Measurements from ENCODE around the gene CCSAP.
A peak's percentile ranks its signal among the peaks of the same experiment; 100 is the strongest.

Gene CCSAP

DNA sequence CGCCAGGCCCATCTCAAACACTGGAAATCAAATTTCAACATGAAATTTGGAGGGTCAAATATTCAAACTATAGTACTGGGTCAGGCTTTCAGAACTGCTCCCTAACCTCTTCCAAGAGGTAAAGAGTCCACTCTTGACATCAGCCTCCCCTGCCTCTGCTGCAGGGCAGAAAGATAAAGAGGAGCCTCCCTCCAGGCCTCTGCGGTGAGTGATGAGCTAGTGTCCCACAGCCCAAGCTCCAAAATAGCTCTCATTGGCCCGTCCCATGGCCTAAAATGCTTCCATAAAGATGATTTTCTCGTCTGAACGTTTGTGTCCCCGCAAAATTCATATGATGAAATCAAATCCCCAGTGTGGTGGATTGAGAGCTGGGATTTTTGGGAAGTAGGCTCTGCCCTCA, 33.7 kb upstream of the CCSAP start:
- Mint-ChIP-seq H3K27ac (no peak overlapping the region), H3K4me3 (no peak overlapping the region), H3K36me3 (no peaks in the 10 kb centered on the region), H3K27me3 (peaks cover 32% of the 10 kb centered on the region), H3K9me3 (no peaks in the 10 kb centered on the region), H3K4me1 (no peaks in the 10 kb centered on the region)
- CTCF ChIA-PET, result no interaction called here
- no peak for DNase-seq

DNA sequence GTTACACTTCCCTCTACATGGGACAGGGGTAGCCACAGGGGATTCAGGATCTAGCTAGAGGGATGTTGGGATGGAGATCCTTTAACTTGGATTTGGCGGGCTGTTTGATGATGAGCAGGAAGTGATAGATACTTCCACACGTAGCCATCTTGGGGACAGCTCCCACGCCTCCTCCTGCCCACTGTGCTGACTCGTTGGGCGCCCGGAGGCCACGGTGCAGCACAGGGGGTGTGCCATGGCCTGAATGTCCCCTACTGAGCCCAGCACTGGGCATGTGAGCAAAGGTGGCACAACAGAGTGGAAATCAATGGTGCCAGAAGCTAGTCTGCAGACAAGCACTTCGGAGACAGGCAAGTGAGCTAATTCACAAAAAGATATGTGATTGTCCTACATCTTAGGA, 31.6 kb upstream of the CCSAP start:
- CTCF ChIA-PET, result no interaction called here
- peak overlapping the region; percentile 70 for H3K27ac Mint-ChIP-seq
- H3K4me3 Mint-ChIP-seq, result no peak overlapping the region
- H3K4me1 Mint-ChIP-seq, result no peaks in the 10 kb centered on the region
- peaks cover 38% of the 10 kb centered on the region for H3K27me3 Mint-ChIP-seq
- H3K9me3 Mint-ChIP-seq, result no peaks in the 10 kb centered on the region
- no peak for DNase-seq
- H3K36me3 Mint-ChIP-seq, result no peaks in the 10 kb centered on the region

DNA sequence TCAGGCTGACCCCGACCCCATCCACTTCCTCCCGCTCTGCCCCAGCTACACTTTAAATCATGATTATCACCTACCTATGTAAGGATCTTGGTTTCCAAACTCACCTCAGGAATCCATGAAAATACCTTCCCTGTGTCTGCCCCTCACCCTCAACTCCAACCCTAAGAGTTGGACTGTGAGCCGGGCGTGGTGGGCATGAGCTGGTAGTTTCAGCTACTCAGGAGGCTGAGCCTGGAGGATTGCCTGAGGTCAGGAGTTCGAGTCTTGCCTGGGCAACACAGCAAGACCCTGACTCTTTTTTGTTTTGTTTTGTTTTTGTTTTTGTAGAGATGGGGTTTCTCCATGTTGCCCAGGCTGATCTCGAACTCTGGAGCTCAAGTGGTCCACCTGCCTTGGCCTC, 30.5 kb upstream of the CCSAP start:
- Mint-ChIP-seq H3K4me3 (no peak overlapping the region), H3K36me3 (no peaks in the 10 kb centered on the region), H3K4me1 (no peaks in the 10 kb centered on the region), H3K9me3 (no peaks in the 10 kb centered on the region), H3K27ac (no peak overlapping the region), H3K27me3 (peaks cover 44% of the 10 kb centered on the region)
- no peak for DNase-seq
- CTCF ChIA-PET, result no interaction called here

DNA sequence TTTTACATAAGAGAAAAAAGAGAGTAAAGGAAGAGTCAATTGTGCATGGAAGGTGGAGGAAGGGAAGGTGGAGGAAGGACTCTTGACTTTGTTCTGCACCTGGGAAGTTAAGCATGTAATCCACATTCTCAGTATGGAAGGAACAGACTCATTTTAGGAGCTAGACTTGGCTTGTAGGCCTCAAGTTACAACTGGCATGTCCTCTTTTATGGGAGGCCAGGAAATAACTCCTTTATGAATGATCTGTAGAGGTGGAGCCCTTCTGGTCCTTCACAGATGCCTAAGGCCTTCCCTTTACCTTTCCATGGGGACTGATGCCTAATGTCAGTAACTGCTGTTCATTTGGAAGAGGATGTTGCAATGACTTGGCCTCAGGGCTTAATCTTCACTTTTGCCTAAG, 29.4 kb upstream of the CCSAP start:
- Mint-ChIP-seq H3K4me3 (no peak overlapping the region), H3K36me3 (no peaks in the 10 kb centered on the region), H3K27me3 (peaks cover 55% of the 10 kb centered on the region), H3K4me1 (no peaks in the 10 kb centered on the region), H3K27ac (no peak overlapping the region), H3K9me3 (no peaks in the 10 kb centered on the region)
- CTCF ChIA-PET, result no interaction called here
- DNase-seq, result no peak

DNA sequence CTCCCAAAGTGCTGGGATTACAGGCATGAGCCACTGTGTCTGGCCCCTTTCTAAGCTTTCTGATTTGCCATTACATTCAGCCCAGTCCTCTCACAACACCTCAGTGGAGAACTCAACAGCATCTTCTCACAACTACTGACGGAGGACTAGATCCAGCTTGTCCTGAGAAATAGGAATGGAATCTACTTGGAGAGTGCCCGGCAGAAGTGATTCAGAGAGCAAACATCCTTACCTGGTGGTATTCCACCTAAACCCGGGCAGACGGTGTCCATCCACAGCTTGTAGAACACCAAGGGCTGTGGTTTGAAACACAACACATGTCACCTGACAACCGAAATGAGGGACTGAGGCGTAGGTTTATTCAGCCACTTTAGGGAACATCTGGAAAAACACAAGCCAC, 28.8 kb upstream of the CCSAP start:
- Mint-ChIP-seq H3K4me3 (no peak overlapping the region), H3K4me1 (no peaks in the 10 kb centered on the region), H3K9me3 (no peaks in the 10 kb centered on the region), H3K36me3 (no peaks in the 10 kb centered on the region), H3K27ac (no peak overlapping the region), H3K27me3 (peaks cover 58% of the 10 kb centered on the region)
- CTCF ChIA-PET, result no interaction called here
- no peak for DNase-seq

DNA sequence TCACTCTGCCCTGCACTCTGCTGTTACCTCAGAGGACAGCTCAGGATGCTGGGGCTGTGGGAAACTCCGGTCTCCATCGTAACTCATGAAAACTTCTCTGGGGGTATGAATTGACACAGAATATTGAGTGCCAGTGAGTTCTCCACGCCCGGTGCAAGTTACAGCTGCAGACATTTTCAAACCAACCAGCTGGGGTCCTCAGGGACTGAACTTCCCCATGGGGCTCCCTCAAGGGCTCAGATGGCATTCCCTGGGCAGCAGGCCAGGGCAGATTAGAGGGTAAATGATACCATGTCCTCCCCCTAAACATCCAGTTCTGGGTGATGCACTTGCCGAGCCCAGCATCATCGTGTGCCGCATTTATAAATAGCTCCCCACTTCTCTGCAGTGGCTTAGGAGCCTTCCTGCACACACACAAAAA, 27.8 kb upstream of the CCSAP start:
- Mint-ChIP-seq H3K4me1 (no peaks in the 10 kb centered on the region), H3K27me3 (peaks cover 63% of the 10 kb centered on the region)
- CTCF ChIA-PET, result interaction anchor here (1.0 kb wide), 1 partner anchor 111 kb away, joined by 4 read pairs; no protein-coding TSS in a partner anchor

DNA sequence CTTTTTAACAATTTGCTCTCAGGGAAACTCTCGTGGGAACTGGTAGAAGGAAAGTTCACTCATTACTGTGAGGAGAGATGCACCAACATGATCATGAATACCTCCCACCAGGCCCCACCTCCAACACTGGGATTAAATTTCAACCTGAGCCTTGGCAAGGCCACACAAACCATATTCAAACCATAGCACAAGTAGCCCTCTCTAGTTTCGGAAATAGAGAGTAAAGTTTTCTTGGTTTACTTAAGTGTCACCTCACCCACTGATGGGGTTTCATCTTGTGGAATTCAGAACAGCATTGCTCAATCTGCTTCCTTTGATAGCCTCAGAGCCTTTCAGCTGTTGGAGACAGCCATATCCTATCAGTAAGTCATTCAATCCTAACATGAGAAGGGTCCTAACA, 25.5 kb upstream of the CCSAP start:
- H3K4me1 Mint-ChIP-seq, result no peaks in the 10 kb centered on the region
- H3K4me3 Mint-ChIP-seq, result no peak overlapping the region
- peaks cover 75% of the 10 kb centered on the region for H3K27me3 Mint-ChIP-seq
- CTCF ChIA-PET, result no interaction called here
- no peak for DNase-seq
- H3K9me3 Mint-ChIP-seq, result no peaks in the 10 kb centered on the region
- H3K36me3 Mint-ChIP-seq, result no peaks in the 10 kb centered on the region
- no peak overlapping the region for H3K27ac Mint-ChIP-seq

More for the DNA sequence above, 27.8 kb upstream of the CCSAP start:
- no peak for DNase-seq
- H3K9me3 Mint-ChIP-seq, result no peaks in the 10 kb centered on the region
- H3K36me3 Mint-ChIP-seq, result no peaks in the 10 kb centered on the region
- H3K27ac Mint-ChIP-seq, result no peak overlapping the region
- no peak overlapping the region for H3K4me3 Mint-ChIP-seq

DNA sequence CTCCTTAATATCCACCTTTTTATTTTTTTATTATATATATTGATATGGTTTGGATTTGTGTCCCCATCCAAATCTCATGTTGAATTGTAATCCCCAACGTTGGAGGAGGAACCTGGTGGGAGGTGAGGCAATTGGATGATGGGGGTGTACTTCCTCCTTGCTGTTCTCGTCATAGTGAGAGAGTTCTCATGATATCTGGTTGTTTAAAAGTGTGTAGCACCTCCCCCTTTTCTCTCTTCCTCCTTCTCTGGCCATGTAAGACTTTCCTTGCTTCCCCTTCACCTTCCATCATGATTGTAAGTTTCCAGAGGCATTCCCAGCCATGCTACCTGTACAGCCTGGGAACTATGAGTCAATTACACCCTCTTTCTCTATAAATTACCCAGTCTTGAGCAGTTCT, 22.7 kb upstream of the CCSAP start:
- Mint-ChIP-seq H3K27ac (no peak overlapping the region), H3K9me3 (no peaks in the 10 kb centered on the region), H3K4me1 (no peaks in the 10 kb centered on the region), H3K4me3 (no peak overlapping the region), H3K36me3 (no peaks in the 10 kb centered on the region), H3K27me3 (peaks cover 58% of the 10 kb centered on the region)
- CTCF ChIA-PET, result no interaction called here
- DNase-seq, result no peak

DNA sequence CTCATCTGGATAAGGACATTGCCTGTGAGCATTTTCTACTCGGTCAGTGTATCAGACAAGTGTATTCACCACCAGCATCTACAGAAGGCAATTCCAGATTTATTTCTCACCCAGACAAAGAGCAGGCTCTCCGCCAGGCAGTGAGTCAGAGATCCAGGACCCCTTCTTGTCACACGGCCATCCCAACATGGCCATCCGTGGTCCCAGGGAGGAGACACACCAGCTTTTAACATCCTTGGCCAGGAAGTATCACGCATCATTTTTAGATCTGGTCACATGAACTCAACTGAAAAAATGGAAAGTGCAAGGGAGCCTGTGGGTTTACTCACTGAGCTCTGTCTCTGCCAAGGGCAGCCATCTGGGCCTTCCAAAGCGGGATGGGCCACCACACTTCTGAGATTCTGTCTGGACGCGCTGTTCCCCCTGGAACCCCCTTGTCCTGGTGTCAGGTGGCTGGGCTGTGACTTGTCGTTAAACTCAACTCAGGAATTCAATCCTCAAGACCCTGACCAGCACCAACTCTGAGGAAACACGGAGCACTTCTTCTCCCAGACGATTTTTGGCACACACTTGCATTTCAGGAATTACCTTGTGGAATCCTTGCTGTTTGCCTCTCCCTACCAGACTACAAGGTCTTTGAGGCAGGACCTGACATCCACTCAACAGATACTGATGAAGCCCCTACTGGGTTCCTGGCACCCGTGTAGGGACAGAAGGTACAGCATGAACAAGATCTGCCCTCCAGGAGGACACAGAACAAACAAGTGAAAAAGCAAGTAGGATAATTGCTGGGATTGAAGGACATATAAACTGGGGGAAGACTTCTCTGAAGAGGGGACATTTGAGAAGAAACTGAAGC, 21.6 kb upstream of the CCSAP start:
- Mint-ChIP-seq H3K27ac (no peak overlapping the region), H3K4me3 (no peak overlapping the region), H3K36me3 (no peaks in the 10 kb centered on the region), H3K4me1 (no peaks in the 10 kb centered on the region), H3K27me3 (peaks cover 62% of the 10 kb centered on the region), H3K9me3 (no peaks in the 10 kb centered on the region)
- CTCF ChIA-PET, result interaction anchor here (0.9 kb wide), 1 partner anchor 28 kb away, joined by 3 read pairs; no protein-coding TSS in a partner anchor
- DNase-seq, result no peak

DNA sequence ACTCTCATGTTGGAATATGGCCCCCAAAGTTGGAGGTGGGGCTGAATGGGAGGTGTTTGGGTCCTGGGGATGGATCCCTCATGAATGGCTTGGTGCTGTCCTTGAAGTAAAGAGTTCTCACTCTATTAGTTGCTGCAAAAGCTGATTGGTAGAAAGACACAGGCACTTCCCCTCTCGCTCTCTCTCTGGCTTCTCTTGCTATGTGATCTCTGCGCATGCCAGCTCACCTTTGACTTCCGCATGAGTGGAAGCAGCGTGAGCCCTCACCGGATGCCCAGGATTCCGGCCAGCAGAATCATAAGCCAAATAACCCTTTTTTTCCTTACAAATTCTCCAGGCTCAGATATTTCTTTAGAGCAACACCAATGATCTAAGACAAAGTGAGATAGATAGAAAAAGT, 20.9 kb upstream of the CCSAP start:
- Mint-ChIP-seq H3K4me1 (no peaks in the 10 kb centered on the region), H3K4me3 (no peak overlapping the region), H3K9me3 (no peaks in the 10 kb centered on the region), H3K27me3 (peaks cover 61% of the 10 kb centered on the region), H3K27ac (no peak overlapping the region), H3K36me3 (no peaks in the 10 kb centered on the region)
- no peak for DNase-seq
- CTCF ChIA-PET, result interaction anchor here (0.6 to 0.9 kb wide), 2 partner anchors 28 to 154 kb away, joined by 3 read pairs; no protein-coding TSS in a partner anchor

DNA sequence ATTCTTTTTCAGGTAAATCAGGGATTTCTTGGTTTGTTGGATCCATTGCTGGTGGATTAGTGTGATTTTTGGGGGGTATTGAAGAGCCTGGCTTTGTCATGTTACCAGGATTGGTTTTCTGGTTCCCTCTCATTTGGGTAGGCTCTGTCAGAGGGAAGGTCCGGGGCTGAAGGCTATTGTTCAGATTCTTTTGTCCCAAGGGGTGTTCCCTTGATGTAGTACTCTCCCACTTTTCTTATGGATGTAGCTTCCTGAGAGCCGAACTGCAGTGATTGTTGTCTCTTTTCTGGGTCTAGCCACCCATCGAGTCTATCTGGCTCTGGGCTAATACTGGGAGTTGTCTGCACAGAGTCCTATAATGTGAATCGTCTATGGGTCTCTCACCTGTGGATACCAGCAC, 17.6 kb upstream of the CCSAP start:
- Mint-ChIP-seq H3K4me1 (peaks cover 4% of the 10 kb centered on the region), H3K9me3 (peaks cover 3% of the 10 kb centered on the region), H3K27ac (no peak overlapping the region), H3K27me3 (peaks cover 66% of the 10 kb centered on the region), H3K36me3 (no peaks in the 10 kb centered on the region), H3K4me3 (no peak overlapping the region)
- DNase-seq, result no peak
- CTCF ChIA-PET, result no interaction called here

DNA sequence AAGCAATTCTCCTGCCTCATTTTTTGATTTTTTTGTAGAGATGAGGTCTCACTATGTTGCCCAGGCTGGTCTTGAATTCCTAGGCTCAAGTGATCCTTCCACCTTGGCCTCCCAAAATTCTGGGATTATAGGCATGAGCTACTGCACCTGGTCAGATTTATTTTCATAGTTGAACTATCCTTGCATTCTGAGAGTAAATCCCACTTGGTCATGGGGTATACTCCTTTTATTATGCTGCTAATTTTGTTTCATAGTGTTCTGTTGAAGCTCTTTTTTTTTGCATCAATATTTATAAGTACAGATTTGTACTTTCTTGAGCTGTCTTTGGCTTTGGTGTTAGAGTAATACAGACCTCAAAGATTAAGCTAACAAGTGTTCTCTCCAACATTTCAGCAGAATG, 12.8 kb upstream of the CCSAP start:
- Mint-ChIP-seq H3K9me3 (peaks cover 3% of the 10 kb centered on the region), H3K36me3 (no peaks in the 10 kb centered on the region), H3K27me3 (peaks cover 58% of the 10 kb centered on the region), H3K4me1 (peaks cover 4% of the 10 kb centered on the region), H3K27ac (no peak overlapping the region), H3K4me3 (no peak overlapping the region)
- CTCF ChIA-PET, result no interaction called here
- DNase-seq, result no peak

DNA sequence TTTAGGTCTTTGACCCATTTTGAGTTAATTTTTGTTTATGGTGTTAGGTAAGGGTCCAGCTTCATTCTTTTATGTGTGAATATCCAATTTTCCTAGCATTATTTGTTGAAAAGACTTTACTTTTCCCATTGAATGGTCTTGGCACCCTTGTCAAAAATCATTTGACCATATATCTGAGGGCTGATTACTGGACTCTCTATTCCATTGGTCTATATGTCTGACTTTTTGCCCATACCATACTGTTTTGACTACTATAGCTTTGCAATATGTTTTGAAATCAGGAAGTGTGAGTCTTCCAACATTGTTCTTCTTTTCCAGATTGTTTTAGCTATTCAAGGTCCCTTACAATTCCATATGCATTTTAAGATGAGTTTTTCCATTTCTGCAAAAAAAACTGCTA, 11.4 kb upstream of the CCSAP start:
- DNase-seq, result no peak
- Mint-ChIP-seq H3K4me3 (no peak overlapping the region), H3K4me1 (peaks cover 4% of the 10 kb centered on the region), H3K36me3 (no peaks in the 10 kb centered on the region), H3K9me3 (peaks cover 3% of the 10 kb centered on the region), H3K27me3 (peaks cover 48% of the 10 kb centered on the region), H3K27ac (no peak overlapping the region)
- CTCF ChIA-PET, result no interaction called here

DNA sequence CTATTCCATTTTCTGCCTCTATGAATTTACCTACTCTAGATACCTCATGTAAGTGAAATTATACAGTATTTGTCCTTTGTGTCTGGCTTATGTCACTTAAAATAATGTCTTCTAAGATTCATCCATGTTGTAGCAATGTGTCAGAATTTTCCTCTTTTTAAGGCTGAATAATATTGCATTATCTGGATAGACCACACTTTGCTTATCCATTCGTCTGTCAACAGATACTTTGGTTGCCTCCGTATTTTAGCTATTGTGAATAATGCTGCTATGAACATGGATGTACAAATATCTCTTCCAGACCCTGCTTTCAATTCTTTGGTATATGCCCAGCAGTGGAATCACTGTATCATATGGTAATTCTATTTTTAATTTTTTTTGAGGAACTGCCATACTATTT, 10.1 kb upstream of the CCSAP start:
- H3K9me3 Mint-ChIP-seq, result peaks cover 3% of the 10 kb centered on the region
- peaks cover 46% of the 10 kb centered on the region for H3K27me3 Mint-ChIP-seq
- CTCF ChIA-PET, result no interaction called here
- H3K4me1 Mint-ChIP-seq, result no peaks in the 10 kb centered on the region
- no peak overlapping the region for H3K4me3 Mint-ChIP-seq
- no peak overlapping the region for H3K27ac Mint-ChIP-seq
- no peak for DNase-seq
- H3K36me3 Mint-ChIP-seq, result no peaks in the 10 kb centered on the region

All from activated naive CD4-positive, alpha-beta T cell treated with anti-CD3 and anti-CD28 coated beads, Interleukin-2, amount 10 ng/mL, durations not matched to agents 7 days and 5 days (primary cell).